Inferior parietal cortex (tissue), 1 donor: ENCODE data around the gene SH2D4B.
"Not testable (repeated sequence)": the region's sequence is repeated elsewhere in the genome, so short reads cannot be mapped to it uniquely, and the experiment has no call there.

Experiments used
- DNase-seq: peaks from one replicate; pipeline ENCODE4 v3.0.0-alpha.2; 2016; ENCODE audit errors: extremely low spot score

The SH2D4B gene

DNA sequence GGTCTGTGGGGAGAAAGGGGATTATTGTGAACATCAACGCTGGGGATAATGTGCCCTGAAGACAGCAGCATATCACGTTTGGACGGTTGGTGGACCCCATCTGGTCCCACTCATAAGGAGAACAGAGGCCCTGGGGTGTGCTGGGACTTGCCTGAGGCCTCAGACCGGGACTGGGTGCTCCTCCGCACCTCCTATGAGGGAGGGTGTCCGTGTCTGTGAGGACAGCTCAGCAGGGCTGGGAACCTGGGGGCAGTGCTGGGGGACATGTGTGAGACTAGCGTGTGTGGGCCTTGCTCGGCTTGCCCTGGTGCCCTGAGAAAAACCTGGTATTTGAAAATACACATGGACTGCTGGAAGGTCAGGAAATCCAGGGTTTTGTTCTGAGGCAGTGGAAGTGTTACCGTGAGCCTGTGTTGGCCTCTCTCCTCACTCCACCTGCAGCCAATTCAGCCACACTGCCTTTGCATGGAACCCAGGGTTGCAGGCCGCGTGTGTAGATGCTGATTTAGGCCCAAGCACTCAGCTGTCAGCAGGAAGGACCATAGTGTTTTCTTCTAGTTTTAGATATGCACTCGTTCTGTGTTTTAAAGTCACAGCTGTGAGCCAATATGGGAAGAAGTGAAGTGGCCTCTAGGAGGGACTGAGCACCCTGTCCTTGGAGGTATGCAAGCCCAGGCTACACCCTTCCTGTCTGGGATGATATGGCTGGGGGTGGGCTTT lies 13.4 kb upstream of the SH2D4B start:
- DNase-seq, result no peak

DNA sequence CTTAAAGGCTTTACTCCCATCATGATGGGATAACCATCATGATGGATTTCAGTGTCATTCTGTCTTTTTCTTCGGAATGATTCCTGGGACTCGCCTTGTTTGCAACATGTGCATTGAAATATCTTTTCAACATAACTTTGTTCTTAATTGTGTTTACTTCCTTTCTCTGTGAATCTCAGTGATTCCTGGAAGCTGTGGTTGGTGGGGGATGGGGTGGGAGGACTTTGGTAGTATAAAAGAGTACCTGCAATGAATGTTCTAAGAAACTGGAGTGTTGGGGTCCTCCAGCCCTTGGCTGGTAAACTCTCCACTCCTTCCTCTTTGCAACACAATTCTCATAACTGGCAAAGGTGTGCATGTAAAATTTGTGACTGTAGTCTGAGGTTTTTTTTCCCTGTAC lies 11.5 kb upstream of the SH2D4B start:
- DNase-seq, result no peak

DNA sequence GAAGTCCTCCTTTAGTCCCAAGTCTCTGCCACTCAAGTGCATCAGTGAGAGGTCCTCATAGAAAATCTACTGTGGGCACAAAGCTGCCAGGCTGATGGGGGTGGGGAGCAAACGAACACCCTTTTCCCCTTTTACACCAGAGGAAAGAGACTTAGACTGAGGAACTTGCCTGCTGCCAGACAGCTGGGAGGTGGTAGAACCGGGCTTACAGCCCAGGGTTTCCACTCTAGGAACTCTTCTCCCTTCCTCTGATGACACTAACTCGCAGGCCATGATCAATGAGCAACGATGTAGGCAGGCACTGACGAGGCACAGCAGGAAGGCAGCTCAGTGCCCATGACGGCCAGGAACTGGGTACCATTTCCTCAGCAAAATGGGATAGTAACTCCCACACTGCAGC lies 11.0 kb upstream of the SH2D4B start:
- no peak for DNase-seq

DNA sequence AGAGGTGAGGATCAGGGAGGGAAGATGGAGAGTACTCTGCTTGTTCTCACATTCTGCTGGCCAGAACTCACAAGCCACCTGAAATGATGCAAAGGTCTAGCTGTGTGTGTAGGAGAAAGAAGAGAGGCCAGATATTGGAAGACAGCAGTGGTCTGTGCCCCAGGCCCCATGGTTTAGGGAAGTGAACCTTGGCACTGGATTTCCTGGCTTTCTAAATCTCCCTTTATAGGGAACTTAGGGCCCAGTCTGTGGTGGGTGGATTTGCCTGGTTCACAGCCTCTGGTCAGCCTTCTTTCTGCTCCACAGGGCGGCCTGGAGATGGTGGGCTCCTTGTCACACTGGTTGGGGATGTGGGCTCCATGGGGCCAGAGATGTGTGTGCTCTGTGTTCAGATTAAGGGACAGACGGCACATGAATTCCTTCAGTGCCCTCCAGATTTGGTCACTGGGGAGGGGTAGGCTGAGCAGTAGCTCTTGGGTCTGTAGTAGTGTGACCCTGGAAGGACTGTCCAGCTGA lies 9.5 kb upstream of the SH2D4B start:
- DNase-seq, result no peak

DNA sequence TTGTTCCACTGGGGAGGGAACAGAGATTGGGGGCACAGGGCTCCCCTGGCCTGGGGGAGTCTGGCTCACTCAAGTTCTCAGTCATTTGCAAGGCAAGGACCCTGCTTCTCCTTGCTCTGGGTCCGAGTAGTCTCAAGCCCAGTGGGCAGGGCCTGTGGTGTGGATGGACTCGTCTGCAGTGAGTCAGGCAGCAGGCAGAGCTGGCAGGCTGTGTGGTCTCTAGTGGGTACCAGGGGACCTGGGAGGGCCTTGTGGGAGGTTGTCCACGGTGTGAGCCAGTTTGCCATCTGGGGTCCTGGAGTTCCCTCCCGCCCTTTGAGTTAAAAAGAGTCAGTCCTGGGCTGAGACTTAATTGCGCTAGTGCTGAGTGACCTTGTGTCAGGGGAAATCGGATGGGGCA lies 8.8 kb upstream of the SH2D4B start:
- no peak for DNase-seq

DNA sequence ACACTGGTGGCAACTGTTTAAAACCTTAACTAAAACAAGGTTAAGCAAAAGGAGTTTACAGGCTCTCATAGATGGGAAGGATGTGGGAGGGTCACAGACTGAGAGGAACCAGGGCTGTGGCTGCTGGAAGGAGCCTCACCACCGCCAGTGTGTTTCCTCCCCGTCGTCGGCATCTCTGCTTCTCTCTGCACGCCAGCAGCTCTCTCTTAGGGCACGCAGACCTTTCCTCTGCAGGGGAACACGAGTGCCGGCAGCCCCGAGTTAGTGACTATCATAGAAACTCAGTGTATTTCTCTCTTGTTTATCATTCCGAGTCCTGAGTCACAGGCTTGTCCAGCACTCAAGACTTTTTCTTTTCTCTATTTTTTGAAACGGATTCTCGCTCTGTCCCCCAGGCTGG lies 8.1 kb upstream of the SH2D4B start:
- DNase-seq, result no peak

DNA sequence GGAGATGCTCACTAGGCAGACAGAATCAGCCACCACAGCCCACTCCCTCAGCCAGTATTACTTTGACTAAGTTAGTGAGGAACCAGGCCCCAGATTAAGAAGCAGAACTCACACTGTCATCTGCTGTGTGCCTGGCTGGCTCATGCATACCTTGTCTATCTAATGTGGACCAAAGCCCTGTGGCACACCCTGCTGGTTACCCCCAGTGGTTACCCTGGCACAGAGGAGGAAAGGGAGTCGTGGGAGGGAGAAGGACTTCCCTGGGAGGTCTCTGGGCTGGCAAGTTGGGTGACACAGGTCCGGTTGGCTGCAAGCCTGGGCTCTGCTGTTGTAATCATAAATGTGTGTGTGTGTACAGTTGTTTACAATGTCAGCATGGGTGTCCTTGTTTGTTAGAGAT lies 7.5 kb upstream of the SH2D4B start:
- DNase-seq, result no peak

DNA sequence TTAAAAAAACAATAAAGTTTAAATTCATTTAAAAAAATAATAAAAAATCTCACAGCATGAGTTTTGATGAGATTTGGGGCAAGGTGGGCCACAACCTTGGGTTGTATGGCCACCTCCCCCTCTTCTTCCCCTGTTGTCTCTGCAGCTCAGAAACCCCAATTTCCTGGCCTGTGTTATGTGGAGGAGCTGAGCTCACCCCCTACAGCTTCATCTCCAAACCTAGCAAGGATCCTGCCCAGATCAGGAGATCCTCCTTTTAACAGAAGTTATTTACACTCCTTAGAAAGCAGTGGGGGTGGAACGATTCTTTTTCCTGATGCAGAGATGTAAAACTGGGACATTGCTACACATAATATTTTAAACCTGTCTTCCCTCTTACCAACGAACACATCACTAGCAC lies 6.9 kb upstream of the SH2D4B start:
- DNase-seq, result no peak

DNA sequence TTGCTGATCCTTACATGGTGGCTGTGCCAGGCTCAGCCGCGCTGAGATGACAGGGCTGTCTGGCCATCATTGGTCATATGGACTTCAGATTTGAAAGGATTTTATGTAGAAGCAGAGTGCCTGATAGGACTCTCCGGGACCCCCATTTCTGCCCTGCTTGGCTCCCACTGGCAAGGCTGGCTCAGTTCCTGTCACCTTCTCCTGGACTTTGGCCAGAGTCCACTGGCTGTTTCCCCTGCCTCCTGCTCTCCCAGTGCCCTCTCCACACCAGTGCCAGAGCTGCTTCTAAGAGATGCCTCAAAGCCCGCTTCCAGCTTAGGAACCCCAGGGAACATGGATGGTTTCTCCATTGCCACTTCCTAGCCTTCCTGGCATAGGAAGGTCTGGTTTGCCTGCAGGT lies 5.1 kb upstream of the SH2D4B start:
- no peak for DNase-seq

DNA sequence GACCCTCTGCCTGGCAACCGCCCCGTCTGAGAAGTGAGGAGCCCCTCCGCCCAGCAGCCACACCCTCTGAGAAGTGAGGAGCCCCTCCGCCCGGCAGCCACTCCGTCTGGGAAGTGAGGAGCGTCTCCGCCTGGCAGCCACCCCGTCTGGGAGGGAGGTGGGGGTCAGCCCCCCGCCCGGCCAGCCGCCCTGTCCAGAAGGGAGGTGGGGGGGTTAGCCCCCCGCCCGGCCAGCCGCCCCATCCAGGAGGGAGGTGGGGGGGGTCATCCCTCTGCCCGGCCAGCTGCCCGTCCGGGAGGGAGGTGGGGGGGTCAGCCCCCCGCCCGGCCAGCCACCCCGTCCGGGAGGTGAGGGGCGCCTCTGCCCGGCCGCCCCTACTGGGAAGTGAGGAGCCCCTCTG lies 3.6 kb upstream of the SH2D4B start:
- DNase-seq, result not testable (repeated sequence)

DNA sequence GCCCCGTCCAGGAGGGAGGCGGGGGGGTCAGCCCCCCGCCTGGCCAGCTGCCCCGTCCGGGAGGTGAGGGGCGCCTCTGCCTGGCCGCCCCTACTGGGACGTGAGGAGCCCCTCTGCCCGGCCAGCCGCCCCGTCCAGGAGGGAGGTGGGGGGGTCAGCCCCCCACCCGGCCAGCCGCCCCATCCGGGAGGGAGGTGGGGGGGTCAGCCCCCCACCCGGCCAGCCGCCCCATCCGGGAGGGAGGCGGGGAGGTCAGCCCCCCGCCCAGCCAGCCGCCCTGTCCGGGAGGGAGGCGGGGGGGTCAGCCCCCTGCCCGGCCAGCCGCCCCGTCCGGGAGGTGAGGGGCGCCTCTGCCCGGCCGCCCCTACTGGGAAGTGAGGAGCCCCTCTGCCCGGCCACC lies 3.1 kb upstream of the SH2D4B start:
- DNase-seq, result not testable (repeated sequence)

DNA sequence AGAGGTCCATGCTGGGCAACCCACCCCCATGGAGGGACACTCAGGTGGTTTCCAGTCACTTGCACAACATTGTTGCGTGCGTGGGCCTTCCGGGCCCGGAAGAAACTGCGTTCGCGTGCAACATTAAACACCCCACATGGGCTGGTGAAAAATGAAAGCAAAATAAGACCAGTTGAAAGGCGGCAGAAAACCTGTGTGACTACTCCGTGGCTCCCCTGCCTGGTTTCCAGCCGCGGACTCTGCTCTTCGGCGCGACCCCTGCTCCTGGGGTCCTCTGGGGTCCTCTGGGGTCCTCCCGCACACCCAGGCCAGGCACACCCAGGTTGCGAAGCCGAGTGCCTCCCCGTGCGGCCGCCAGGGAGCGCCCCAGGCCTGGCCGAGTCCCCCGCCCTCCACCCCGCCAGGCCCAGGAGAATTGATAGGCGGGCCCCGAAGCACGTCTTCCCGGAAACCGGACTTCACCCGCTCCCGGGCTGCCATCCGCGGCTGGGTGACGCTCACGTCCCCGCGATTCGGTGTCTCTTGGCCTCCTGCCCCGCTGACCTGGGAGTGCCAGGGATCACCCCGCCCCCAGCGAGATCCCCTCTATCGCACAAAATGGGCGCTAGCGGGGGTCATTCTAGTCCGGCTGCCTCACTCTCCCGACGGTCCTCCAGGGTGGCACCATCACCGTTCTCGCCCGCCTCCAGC lies 1.9 kb upstream of the SH2D4B start:
- no peak for DNase-seq

DNA sequence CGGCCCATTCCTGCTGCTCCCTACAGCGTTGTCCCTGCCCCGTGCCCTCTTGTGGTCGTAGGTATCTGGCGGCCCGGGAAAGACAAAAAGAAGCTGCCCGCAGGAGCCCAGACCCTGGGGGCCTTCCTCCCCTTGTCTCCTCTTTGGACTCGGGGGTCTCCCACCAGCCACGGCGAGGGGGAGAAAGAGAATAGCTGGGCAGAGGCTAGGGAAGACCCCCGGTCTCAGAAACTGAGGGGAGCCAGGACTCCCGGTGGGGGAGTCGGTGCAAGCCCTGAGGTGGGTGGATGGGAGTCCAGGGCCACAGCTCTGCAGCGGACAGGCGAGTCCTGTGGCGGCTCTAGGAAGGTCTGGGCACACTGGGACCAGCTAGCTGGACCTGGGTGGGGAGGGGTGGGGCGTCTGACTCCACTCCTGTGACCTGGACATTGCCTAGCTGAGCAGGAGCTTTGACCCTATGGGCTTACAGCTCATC lies 1.3 kb upstream of the SH2D4B start:
- no peak for DNase-seq

DNA sequence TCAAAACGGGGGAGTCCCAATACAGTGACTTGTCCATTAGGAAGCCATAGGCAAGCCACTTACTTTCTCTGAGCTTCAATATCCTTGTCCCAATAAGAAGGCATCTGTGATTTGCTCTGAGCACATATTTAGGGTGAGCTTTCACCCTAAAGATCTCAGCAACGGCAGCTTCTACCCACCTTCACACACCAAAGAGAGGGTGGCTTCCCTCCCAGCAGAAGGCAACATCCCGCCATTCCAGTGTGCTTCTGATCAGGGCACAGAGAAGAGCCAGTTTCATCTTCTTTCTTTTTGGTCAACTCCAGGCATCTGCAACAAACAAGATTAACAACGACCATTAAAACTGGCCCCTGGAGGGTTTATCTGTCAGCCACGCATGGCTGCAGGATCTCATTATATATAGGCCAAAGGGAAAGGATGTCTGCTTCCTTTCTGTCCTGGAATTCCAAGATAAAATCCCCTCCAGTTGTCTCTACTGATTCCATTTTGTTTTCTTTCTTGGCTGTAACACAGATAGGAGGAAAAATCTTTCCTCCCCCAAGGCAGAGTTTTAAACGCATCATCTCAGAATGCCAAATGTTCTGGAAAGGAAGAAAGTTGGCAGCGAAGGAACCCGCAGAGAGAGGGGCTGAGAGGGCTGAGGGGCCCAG lies 491 bp upstream of the SH2D4B start:
- no peak for DNase-seq

DNA sequence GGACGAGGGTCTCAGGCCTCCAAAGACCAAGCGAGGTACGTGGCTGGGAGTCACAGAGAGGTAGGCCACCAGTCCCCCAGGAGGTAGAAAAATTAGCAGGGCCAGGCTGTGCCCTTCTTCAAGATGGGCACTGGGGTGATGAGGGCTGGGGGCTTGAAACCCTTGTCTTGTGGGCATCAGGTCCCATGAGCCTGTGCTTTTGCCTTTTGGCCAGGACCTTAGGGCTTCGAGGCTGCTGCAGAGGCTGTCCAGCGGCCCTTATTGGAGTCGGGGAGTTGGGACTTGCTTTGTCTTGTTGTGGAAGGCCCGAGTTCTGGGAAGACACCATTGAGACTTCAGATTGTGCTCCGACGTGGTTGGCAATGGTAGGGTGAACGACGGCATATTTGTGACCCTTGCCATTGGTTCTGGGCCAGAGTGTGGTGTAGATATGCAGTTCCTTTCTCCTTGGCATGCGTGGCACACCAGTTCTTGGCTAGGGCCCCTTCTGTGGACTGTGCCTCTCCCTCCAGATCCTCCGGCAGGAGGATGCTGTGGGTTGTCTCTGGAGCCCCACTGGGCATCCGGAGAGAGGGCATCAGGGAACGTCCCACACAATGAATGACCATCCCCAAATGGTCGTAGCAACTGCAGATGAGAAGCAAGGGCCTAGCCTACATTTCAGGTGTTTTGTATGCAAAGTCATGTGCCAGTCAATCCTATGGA lies 931 bp downstream of the SH2D4B start:
- DNase-seq, result no peak

DNA sequence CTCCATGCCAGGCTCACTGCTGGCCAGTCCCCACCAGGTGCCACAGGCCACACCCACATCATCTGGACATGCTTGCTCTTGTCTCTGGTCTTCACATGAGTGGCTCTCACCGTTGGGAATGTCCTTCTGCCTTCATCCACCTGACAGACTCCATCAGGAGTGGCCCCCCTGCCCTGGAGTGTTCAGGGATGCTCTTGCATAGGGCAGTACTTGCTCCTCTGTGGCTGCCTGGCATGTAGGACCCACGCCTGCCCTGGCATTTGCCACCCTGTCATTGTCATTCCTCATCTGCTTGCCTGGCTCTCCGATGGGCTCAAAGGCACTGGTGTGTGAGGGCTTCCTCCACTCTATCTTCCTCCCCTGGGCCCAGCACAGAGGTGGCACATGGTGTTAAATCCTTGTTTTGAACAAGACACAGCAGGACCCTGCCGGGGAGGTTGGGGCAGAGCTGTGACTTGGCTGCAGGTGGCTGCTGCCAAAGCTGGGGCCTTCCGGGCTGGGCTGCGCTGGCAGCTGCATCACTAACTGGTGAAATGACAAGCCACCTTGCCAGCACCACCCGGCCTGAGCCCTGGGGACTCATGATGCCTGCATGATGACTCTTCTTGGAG lies 1.8 kb downstream of the SH2D4B start:
- DNase-seq, result no peak

DNA sequence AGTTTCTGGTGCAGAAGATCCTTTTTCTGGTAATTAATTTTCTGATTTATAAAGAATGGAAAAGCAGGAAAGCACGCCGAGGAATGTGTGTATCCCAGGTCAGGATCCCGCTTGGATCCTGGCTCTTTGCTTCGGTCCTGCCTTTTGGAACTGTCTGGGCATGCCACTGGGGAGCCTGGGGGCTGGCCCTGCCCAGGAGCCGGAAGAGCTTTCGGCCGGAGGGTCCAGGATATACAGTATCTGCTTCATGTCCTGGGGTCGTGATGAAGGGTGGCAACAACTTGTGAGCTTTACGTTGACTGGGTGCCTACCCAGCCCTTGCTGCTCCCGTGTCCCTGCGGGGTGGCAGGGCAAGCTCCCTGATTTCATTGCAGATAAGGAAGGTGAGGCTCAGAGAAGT lies 2.4 kb downstream of the SH2D4B start:
- no peak for DNase-seq

DNA sequence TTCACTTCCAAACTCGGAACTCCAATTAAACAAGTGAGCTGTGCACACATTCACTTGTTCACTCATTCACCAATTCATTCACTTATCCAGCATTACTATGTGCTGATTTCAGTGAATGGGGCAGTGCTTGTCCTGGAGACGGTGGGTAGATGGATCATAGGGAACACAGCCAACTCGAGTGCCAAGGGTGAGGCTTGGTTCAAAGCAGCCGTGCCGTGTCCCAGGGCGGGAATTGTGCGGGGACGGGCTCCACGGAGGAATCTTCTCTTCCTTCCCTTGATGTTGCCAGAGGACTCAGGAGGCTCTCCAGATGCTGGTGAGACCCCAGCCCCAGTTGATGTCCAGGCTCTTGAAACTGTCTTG lies 2.9 kb downstream of the SH2D4B start:
- no peak for DNase-seq

DNA sequence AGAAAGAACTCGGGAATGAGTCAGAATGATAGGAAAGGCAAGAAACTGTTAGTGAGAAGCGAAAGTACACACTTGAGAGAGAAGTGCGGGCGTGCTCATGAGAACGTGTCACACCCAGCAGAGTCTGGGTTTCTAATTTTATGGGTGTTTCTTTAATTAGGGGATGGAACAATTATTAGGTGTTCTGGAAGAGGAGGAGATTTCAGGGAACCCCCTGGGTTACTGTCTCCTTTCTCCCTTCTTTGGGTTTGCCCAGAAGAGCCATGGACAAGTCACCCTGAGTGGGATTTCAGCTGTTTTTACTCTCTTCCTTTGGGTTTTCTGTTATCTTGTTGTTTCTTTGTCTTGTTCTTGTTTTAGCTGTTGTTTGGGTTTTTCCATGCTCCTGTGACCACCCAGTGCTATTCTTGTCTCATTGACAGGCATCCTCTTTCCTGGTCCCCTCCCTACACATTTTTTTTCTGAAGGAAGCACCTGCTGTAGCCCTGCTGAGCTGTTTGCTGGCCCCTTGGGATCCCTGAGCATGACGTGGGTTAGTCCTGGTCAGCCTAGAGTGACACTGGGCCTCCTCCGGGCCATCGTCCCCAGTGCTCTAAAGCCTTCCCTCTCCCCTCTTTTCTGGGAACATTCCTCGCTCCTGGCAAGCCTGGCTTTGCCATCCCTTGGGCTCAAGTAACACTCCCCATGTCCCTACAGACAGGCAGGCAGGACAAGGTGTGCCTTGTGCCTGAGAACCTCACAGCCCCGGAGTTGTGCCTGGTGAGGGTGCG lies 3.5 kb downstream of the SH2D4B start:
- no peak for DNase-seq

DNA sequence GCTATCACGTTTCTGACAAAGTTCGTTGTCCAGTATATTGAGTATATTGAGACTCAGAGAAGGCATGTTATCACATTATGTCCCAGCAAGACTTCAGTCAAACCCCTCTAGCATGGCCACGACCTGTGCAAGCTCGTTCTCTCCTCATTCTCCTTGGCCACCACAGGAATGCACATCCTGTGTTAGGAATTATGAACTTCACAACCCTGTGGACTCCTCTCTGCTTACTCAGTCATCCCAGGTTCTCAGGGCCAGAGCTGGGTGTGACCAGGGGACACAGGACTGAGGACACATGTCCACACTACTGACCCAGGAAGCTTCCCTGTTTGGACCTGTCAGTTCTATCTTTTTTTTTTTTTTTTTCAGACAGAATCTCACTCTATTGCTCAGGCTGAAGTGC lies 4.4 kb downstream of the SH2D4B start:
- no peak for DNase-seq

DNA sequence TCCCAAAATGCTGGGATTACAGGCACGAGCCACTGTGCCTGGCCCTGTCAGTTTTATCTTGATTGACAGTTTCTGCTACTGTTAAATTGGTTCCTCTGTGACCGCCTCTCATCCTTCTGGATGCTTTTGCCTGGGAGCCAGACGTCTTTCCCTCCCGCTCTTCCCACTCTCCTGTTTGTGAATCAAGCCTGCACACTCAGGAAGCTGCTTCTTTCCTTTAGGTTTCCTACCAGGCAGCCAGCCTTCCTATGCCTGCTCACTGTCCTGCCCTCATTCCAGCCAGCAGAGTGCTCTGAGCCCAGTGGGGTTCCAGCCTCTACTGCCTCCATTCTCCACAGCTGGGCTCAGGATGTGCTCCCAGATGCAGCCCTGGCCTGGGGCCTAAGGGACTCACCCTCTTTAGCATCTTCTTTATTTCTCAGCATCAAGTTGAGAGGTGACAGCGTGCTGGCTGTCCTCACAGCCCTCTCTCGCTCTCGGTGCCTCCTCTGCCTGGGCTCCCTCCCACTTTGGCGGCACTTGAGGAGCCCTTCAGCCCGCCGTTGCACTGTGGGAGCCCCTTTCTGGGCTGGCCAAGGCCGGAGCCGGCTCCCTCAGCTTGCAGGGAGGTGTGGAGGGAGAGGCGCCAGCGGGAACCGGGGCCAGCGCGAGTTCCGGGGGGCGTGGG lies 5.1 kb downstream of the SH2D4B start:
- no peak for DNase-seq
